ENCODE measurements around the gene EPB41L2.

- TF ChIP-seq CTCF (IDR thresholded peaks at IDR 0.05; ENCODE audit: poor library complexity) (no peak), EZH2 (IDR thresholded peaks at IDR 0.05; ENCODE audit: borderline replicate concordance) (no peak)
Measured at GRCh38 chr6:130932921-130933320, 130.1 kb downstream of the EPB41L2 start.
